Dedifferentiated amniotic fluid mesenchymal stem cell (primary cell): ENCODE data around the gene MDC1.
"Not testable (repeated sequence)": the region's sequence is repeated elsewhere in the genome, so short reads cannot be mapped to it uniquely, and the experiment has no call there.

Source experiments
- DNase-seq: peaks from one replicate; pipeline ENCODE4 v3.0.0-alpha.2; 2016; ENCODE audit errors: extremely low spot score

The MDC1 gene

GRCh38 chr6:30717129-30717844 is at the start of gene MDC1:
TSS of gene MDC1 (minus strand) at chr6:30717281. CDS start at chr6:30715175, 2,106 bp downstream.
- peak; percentile 99 for DNase-seq

GRCh38 chr6:30766461-30767157 is 49.5 kb upstream of the MDC1 start:
- DNase-seq, result no peak

- DNase-seq, result not testable (repeated sequence)
Observed at GRCh38 chr6:30765495-30765894, 48.4 kb upstream of the MDC1 start.

DNA sequence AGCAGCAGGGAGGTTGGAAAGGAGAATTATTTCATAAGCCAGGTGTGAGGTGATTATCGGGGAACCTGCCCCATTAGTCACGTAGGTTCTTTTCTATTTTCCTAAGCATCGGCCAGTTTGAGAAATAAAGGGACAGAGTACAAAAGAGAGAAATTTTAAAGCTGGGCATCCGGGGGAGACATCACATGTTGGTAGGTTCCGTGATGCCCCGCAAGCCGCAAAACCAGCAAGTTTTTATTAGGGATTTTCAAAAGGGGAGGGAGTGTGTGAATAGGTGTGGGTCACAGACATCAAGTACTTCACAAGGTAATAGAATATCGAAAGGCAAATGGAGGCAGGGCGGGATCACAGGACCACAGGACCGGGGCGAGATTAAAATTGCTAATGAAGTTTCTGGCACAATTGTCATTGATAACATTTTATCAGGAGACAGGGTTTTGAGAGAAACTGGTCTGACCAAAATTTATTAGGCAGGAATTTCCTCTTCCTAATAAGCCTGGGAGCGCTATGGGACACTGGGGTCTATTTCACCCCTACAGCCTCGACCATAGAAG is 47.5 kb upstream of the MDC1 start:
- DNase-seq, result not testable (repeated sequence)

- no peak for DNase-seq
Observed at GRCh38 chr6:30763618-30764489, 46.8 kb upstream of the MDC1 start.

- DNase-seq, result no peak
Observed at GRCh38 chr6:30763155-30763617, 46.1 kb upstream of the MDC1 start.

GRCh38 chr6:30761791-30762429 is 44.8 kb upstream of the MDC1 start:
- no peak for DNase-seq

GRCh38 chr6:30760549-30760948 is 43.5 kb upstream of the MDC1 start:
- no peak for DNase-seq

DNA sequence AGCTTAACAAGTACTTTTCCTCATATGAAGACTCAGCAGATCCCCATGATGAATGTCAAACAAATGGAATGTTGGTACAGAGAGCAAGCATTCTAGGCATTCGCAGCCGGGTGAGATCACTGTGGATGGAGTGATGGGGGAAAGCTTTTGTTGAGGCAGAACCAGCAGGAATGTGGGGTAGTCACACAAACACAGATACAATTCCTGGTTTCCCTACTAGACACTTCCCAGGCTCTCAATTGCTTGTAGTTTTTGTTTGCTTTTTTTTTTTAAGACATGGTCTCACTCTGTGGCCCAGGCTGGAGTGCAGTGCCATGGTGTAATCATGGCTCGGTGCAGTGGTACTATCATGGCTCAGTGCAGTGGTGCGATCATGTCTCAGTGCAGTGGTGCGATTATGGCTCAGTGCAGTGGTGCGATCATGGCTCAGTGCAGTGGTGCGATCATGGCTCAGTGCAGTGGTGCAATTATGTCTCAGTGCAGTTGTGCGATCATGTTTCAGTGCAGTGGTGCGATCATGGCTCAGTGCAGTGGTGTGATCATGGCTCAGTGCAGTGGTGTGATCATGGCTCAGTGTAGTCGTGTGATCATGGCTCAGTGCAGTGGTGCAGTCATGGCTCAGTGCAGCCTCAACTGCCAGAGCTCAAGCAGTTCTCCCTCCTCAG is 42.6 kb upstream of the MDC1 start:
- peak; percentile 90 for DNase-seq

DNA sequence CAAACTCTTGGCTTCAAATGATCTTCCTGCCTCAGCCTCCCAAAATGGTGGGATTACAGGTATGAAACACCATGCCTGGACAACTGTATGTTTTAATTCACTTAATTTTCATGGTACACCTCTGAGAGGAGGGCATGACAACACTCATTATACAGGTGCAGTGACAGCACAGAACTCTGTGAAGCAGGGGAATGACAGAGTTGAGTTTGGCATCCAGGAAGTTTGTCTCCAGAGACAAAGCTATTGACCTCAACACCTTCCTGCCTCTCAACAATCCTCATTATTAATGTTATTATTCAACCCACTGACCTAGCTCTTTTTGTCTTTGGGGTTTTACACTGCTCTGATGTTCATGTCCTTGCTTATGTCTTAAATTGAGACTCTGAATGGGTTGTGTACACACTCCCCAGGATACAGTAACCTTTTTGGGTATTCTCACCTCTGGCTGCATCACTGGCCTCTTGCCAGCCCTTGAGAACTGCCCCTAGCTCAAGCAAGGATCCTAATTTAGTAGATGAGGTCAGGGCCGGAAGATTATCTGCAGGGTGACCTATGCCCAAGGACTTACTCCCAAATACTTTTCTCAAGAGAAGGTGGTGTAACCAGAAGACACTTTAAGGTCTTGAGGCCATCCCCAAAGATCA is 40.3 kb upstream of the MDC1 start:
- no peak for DNase-seq

- DNase-seq, result not testable (repeated sequence)
Observed at GRCh38 chr6:30756405-30757003, 39.4 kb upstream of the MDC1 start.

- DNase-seq, result no peak
Observed at GRCh38 chr6:30754631-30755030, 37.5 kb upstream of the MDC1 start.

GRCh38 chr6:30752157-30752927 is 35.3 kb upstream of the MDC1 start:
- DNase-seq, result peak; percentile 100

DNA sequence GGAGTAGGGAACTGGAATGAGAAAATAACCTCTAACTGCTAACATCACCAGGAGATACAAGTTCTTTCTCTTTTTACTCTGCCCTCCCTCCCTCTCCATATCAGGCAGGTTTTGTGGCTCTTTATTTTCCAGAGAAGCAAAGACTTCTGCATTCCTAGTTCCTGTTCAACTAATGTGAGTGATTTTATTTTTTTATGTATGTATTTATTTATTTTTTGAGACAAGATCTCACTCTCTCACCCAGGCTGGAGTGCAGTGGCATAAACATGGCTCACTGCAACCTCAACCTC is 33.2 kb upstream of the MDC1 start:
- no peak for DNase-seq

- no peak for DNase-seq
Observed at GRCh38 chr6:30749554-30750378, 32.7 kb upstream of the MDC1 start.

- no peak for DNase-seq
Observed at GRCh38 chr6:30748851-30749540, 31.9 kb upstream of the MDC1 start.

- DNase-seq, result no peak
Observed at GRCh38 chr6:30747902-30748769, 31.1 kb upstream of the MDC1 start.
